Erythroblast (primary cell): ENCODE results near the gene TUBB2B.

ENCODE experiments used
- GATA1 ChIP-seq: IDR thresholded peaks from 2 replicates; pipeline ENCODE4 v1.6.1; 2011; ENCODE audit warnings: low read depth, mild to moderate bottlenecking, control low read depth, low read length, moderate library complexity
- POLR2A ChIP-seq: IDR thresholded peaks from 2 replicates; pipeline ENCODE4 v1.6.1; 2011; ENCODE audit warnings: mild to moderate bottlenecking, low read length

- TF ChIP-seq POLR2A (no peak), GATA1 (no peak)
Measured at GRCh38 chr6:3266170-3266569, 38.7 kb upstream of the TUBB2B start.
